Fibroblast of skin of scalp (primary cell): Measurements from ENCODE around the gene CENPM.
"Not testable (repeated sequence)": the region's sequence is repeated elsewhere in the genome, so short reads cannot be mapped to it uniquely, and the experiment has no call there.

ENCODE experiments used
- DNase-seq: peaks from one replicate; pipeline ENCODE4 v3.0.0-alpha.2; 2013

Gene CENPM

DNA sequence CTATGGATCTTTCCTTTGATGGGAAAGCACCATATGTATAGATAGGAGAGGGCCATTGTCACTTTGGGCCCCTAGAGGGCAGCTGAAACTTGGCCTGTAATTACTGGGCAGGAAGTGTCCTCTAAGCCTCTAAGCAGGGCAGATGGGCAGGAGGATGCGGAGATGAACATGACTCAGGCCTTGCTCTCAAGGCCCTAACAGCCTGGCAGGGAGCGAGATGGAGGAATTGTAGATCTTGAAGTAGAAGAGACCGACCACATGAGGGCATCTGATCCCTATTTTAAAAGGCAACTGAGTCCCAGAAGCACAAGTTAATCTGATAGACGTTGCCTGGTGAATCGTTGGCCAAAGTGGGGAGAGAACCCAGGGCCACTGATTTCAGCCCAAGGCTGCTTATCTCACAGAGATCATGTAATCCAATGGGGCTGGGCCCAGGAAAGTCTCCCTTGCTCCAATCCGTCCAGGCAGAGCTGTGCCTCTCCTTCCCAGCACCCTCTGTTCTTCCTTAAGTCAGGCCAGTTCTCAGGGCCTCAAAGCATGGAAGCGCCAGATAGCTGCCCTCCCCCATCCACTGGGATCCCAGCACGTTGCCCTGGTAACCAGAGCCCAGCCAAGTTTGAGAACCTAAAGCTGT, 19.8 kb upstream of the CENPM start:
- DNase-seq = peak; percentile 84

DNA sequence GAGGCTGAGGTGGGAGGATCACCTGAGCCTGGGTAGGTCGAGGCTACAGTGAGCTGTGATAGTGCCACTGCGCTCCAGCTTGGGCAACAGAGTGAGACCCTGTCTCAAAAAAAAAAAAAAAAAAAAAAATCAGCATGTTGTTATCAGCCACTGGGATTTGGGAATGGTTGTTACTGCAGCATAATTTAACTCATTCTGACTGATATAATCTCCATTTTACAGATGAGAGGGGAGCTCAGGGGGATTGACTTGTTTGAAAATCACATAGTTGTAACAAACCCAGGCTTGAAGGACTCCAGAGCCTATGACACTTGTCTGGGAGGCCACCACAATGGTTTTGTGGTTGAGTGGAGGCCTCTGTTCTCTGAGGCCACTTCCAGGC, 19.3 kb upstream of the CENPM start:
- no peak for DNase-seq

DNA sequence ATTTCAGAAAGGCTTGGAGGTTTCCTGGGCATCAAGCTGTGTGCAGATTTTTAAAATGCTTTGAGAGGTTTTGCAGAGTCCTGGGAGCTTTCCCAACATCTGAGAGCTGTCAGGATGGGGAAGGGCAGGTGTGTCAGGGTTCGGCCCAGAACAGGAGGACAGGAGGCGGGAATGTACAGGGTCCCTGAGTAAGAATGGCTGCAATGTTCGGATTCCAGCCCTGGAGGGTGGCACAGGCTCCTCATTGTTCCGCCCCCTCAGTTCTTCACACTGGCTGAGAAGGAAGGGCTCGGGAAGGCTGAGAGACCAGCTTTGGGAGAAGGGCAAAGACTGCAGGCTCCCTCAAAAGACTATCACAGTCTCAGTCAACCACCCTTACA, 17.1 kb upstream of the CENPM start:
- no peak for DNase-seq

DNA sequence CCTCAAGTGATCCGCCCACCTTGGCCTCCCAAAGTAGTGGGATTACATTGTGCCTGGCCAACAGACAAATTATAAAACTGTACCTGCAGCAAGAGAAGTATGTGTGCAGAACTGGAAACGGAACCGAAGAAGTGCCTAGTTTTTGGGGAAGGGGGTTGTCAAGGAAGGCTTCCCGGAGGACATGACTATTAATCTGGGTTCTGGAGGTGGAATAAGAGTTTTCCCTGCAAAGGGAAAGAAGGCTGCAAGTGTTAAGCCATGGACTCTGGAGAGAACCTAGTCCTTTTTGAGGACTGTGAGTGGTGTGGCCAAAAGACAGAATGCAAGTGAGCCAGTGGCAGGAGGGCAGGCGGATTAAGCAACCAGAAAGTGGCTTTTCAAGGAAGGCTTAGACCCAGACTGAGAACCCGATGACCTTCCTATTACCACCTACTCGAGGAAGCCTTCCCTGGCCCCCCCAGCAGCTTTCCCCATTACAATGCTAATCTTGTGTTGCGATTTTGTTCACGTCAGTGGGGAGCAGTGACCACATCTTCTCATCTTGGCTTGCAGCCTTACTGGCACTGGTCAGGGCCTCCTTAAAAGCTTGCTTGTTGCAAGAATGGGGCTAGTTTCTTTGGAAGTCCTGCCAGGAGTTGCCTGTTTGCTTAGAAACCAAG, 16.6 kb upstream of the CENPM start:
- no peak for DNase-seq

DNA sequence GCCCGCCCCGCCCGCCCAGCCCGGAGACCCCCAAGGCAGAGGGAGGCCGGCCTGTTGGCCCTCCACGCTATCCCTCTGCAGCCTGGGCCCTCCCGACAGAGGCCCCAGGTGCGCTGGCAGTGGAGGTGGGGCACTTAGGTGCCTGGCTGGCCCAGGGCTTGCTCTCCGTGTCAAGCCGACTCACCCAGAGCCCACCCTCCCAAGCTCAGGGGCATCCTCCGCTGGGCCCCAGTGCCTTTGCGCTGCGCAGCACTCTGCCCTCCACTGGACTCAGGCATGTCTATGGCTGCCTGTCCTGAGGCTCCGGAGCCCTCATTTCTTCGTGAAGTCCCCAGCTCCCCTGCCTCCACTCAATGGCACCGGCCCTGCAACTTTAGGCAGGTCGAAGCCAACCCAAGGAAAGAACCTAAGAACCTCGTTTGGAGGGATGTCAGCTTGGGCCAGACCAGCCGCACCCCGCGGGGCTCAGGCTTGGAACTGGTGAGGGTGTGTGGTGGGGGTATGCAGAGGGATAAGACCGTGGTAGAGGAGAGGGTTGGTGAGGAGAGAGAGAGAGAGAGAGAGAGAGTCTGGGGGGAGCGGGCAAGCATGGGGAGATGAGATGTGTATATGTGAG, 11.1 kb upstream of the CENPM start:
- DNase-seq = no peak

DNA sequence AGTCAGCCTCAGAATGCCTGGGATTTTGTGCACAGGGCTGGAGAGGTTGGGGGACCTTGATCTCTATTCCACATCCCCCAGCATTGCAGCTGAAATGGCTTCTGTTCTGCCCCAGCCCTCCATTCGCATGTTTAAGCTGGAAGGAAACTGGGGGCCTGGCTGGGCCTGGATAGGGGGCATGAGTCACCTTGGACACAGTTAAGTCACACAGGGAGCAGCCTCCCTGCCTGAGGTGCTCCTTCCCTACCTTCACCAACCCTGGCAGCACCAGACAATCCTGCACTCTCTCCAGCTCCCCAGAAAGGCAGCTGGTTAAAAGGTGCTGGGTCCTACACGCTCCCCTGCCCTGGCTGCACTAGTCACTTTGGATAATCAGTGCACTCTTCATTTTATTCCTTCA, 5.8 kb upstream of the CENPM start:
- DNase-seq = no peak

DNA sequence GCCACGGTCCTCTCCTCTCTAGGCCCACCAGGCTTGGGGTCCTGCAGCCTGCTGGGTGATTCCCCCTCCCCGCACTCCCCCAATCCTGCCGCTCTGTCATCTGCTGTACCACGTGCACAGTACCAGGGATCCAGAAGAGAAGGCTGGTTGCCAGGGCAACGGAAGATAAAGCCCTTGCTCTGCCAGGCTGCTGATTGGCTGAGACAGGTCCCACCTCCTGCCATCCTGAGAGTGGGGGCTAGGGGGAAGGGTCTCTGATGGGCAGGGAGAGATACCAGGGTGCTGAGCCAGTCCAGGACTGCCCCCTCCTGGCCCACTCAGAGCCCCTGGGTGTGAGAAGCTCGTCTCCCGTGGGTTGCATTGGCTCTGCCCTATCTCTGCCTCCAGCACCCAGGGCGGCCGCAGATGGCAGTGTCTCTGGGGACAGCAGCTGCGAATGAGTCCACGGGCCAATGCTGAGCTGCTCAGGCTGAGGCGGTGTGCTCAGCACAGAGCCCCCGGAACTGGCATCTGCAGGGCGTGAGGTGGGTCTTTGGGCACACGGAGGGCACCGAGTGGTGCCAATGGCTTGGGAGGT, 5.0 kb upstream of the CENPM start, which contains the start of gene SMIM45:
Gene SMIM45, plus strand, starts transcription at position 253 of the 577 bp plus-strand sequence.
- no peak for DNase-seq

DNA sequence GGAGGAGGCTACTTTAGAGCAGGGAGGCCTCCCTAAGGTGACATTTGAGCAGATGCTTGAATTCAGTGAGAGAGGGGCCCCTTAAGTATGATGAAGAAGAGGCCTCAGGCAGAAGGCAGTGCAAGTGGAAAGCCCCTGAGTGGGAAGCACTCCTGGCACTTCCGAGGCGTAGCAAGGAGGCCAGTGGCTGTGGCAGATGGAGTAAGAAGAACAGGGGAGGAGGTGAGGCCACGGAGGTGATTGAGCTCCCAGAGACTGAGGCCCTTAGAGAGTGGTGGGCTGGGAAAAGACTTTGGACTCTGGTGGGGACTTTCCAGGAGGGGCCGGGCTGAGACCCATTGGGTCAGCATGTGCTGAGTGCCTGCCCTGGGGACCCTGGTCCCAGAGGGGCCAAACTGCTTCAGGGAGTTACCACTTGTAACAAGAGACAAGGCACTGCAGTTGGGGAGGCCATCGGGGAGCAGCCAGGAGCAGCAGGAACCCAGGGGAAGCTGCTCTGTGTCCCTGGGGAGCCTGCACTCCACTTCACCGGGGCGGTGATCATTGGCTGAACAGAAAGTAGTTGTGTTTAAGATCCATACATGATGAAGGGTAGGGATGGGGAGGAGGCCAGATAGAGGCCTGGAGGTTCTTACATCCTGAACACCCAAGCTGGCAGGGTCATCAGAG, 2.5 kb upstream of the CENPM start:
- no peak for DNase-seq

DNA sequence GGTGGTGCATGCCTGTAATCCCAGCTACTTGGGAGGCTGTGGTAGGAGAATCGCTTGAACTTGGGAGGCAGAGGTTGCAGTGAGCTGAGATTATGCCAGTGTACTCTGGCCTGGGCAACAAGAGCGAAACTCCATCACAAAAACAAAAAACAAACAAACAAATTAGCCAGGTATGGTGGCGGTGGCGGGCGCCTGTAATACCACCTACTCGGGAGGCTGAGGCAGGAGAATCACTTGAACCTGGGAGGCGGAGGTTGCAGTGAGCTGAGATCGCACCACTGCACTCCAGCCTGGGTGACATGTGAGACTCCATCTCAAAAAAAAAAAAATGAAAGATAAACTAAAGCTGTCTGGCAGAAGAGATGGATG, 2.0 kb upstream of the CENPM start:
- not testable (repeated sequence) for DNase-seq

DNA sequence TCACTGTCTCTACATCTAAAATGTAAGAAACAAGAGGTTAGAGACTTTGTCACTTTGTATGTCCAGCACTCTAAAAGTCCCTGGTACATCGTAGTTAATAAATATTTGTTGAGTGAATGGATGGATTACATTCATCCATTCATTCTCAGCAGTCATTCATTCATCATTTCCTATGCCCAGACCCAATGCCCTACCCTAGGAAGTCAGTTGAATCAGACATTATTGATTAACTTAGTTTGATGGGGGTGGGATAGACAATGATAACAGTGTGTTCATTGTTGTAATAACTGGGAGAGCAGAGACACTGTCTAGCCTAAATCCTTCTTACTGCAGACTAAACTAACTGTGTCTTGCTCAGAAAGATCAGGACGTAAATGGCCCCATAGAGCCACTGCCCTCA, 1.2 kb upstream of the CENPM start:
- no peak for DNase-seq

DNA sequence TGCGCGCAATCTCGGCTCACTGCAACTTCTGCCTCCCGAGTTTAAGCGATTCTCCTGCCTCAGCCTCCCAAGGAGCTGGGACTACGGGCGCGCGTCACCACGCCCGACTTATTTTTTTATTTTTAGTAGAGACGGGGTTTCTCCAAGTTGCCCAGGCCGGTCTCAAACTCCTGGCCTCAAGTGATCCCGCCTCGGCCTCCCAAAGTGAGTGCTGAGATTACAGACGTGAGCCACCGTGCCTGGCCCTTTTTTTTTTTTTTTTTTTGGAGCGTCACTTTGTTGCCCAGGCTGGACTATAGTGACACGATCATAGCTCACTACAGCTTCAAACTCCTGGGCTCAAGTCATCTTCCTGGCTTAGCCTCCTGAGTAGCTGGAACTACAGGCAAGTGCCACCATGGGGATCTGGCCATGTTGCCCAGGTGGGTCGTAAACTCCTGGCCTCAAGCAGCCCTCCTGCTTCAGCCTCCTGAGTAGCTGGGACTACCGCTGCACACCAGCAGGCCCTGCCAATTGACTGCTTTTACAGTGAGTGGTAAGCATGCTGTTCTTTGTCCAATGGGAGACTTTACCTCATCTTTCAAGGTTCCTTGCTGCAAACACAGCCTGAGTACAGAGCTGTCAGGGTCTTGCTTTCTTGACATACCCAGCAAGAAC, 600 bp upstream of the CENPM start:
- no peak for DNase-seq

DNA sequence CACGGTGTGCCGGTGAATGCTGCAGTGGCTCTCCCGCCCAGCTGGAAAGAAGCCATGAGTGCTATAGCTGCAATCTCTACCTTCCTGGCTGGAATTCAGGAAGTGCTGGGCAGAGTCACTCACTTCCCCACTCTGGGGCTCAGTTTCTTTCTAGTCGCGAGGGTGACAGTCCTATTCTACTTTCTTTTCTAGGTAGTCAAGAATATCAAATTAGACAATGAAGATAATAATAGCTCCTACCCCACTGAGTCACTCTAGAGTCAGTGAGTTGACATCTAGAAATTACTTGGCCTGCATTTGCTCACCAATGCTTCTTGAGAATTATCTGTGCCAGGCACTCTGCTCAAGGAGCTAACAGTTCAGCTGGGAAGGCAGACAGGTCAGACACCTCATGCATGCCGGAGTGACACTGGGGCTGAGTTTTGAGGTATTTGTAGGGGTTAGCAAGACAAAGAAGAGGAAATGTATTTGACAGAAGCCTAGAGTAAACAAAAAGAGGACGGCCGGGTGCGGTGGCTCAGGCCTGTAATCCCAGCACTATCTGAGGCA, 3.2 kb downstream of the CENPM start:
- no peak for DNase-seq

DNA sequence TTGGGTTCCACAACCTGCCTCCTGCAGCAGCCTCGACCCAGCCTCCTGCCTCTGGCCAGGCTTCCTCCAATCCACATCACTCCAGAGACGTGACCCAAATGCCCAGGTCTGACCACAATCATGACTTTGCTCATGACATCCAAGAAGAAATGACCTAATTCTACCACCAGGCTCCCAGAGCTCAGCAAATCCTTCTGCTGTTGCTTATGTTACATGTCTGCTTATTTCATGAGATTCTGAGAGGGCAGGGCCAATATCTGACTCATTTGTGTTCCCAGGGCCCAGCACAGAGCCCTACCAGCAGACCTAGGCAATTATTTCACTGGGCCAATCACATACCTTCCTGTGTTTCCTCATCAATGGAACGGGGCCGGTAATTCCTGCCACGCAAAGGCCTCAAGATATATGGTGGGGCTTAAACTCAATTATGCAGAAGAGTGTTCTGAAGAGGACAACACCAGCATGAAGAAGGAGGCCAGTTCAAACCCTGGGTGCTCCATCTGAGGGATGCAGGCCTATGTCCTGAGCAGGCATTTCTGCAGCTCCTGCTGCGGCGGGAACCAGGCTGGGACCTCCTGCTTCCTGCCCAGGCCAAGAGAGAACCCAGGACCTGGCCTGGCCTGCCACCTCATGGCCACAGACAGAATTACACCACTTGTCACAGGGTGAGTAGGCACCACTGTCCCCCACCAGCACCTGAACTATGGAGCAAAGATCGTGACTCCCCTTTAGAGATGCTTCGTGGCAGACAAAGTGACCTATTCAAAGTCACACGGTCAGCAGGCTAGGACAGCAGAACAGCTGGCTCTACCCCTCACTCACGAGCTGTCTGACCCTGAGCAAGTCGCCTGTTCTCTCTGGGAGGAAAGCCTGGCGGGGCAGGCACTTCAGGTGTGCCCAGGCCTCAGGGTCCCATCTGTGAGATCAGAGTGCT, 5.9 kb downstream of the CENPM start:
- DNase-seq = peak; percentile 83

DNA sequence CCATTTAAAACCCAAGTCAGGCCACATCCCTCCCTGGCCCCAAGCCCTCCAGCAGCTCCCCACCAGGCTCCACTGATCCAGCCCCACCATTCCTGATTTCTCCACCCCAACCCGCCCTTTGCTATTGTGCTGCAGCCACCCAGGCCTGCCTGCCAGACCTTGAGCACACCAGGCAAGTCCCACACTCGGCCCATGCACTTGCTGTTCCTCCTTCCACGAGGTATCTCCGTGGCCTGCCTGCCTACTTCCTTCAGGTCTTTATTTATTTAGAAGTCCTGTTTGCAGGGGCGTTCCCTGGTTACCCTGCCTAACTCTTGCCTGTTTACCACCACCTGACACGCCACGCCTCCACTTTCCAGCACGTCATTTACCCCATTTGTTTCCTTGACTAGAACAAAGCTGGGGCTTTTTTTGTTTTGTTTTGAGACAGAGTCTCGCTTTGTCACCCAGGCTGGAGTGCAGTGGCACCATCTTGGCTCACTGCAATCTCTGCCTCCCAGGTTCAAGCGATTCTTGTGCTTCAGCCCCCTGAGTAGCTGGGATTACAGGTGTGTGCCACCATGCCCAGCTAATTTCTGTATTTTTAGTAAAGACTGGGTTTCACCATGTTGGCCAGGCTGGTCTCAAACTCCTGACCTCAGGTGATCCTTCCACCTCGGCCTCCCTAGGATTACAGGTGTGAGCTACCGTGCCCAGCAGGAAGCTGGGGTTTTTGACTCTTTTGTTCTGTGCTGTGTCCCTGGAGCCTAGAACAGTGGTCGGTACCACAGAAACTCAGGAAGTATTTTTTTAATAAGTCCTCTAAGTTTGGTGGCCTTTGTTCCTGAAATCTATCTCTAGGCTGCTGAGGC, 6.7 kb downstream of the CENPM start:
- no peak for DNase-seq

DNA sequence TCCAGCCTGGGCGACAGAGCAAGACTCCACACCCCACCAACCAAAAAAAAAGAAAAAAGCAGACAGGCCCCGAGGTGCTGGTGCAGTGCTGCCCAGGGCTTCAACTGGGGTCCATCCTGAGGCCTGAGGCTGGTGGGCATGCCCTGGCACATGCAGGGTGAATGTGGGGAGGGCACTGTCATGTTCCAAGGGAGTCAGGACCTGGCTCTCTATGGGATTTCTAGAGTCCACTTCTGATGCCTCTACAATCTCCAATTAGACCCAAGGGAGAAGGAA, 10.1 kb downstream of the CENPM start:
- no peak for DNase-seq

DNA sequence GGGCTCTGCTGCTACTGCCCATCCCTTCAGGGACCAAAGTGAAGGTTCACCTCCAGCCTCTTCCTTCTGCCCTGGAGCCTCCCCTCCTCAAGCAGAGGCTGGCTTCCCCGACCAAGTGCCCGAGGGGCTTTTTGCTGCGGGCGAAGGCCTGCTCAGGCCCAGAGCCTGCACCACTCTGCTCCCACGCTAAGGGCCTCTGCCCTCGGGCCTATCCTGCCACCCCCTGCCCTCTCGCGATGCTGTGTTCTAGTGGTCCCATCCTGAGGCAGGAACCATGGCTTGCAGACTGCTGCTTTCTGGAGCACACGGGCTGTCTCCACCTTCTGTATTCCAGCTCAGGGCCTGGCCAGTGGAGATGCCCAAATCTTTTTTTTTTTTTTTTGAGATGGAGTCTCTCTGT, 11.4 kb downstream of the CENPM start:
- no peak for DNase-seq

DNA sequence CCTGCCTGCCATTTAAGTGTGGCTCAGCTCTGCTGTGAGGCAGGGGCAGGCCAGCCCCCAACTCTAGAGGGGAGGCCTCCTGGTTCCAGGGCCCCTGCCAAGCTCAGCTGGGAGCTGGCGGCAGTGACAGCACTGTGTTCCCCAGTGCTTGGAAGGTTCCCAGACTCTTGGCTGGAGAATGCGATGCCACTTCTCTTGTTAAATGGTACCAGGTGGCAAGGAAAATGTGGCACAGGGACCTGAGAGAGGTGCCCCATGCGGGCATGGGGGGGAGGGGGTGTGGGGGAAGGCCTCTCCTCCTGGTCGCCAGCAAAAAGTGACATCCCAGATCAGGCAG, 12.0 kb downstream of the CENPM start:
- no peak for DNase-seq

DNA sequence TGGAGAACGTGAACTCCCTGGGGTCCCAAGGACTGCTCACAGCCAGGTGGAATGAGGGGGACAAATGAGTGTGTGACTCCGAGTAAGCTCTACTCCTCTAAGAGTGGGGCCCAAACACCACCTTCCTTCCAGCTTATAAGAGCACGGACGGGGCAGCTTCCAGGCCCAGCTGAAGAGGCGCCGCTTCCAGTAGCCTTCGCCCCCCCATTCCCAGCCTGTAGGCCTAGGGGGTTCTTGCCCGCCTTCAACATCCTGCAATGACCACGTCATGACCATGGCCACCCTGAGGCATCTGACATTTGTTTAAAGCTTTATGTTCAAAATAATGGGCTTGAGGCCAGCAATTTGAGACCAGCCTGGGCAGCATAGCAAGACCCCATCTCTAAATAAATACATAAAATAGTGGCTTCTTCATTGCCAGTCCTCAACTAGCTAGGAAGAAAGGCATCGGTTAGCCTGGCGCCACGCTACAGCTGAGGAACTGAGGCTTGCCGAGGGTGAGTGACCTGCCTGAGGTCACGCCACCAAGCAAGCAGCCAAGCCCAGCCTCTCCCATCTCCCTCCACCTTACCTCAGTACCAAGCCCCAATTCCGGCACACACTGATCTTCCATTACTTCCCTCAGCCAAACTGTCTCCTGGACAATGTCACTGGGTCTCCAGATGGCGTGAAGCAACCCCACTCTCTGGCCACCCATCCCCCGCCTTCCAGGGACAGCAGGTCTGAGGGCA, 12.5 kb downstream of the CENPM start:
- no peak for DNase-seq

DNA sequence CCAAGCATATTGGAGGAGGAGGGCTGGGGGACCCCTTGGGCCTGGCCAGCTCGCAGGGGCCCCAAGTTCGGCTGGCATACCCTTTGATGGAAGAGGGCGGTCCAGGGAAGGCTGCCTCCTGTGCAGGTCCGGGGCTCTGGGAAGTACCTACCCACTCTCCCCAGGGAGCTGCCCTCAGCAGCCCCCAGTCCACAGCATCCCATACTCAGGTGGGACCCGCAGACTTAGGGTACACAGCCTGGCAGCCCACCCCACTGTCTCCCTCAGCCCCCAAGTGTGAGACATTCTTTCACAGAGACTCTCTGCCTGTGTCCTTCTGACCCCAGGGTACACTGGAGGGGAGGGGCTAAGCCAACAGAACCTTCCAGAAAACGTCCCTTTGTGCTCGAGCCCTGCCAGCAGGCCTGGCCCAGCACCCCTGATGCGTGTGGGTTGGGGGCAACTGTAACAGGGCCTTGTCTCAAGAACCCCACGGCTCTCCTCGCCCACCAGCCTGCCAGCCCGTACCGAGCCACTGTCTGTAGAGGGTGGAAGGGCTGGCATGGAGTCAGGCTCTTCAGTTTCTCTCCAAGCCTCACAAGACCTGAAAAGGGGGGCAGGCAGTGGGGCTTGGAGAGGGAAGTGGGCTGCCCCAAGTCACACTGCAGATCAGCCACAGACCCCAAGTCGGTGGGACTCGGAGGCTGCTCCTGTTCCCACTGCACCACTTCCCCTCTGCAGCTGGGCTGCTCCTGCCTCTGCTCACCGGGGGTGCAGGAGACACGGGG, 13.4 kb downstream of the CENPM start:
- no peak for DNase-seq
